ENCODE data around the gene ADGRV1.

GRCh38 chr5:90968319-90968718 is 409.7 kb downstream of the ADGRV1 start:
- TF ChIP-seq CTCF (IDR thresholded peaks at IDR 0.05; ENCODE audit: insufficient read depth, low read length): no peak
- no peak for TF ChIP-seq SPI1 (IDR thresholded peaks at IDR 0.05; ENCODE audit: borderline replicate concordance, low read depth)
- no peak for TF ChIP-seq POLR2AphosphoS5 (IDR thresholded peaks at IDR 0.05; ENCODE audit: low read depth)
- no peak for TF ChIP-seq REST (IDR thresholded peaks at IDR 0.05; ENCODE audit: insufficient replicate concordance, low read depth)

Measured in HL-60 (cell line).